Stimulated activated CD8-positive, alpha-beta memory T cell treated with anti-CD3 and anti-CD28 coated beads, Interleukin-12 subunit alpha, Interleukin-12 subunit beta, amount 100 ng/mL, for 4 hours (primary cell): Measurements from ENCODE around the gene PLVAP.
"Not testable (repeated sequence)": the region's sequence is repeated elsewhere in the genome, so short reads cannot be mapped to it uniquely, and the experiment has no call there.

Experiments used
- DNase-seq: peaks from one replicate; pipeline ENCODE4 v3.0.0-alpha.2; 2020; ENCODE audit warnings: low read depth

PLVAP gene

GRCh38 chr19:17401628-17402027 is 24.5 kb upstream of the PLVAP start:
- no peak for DNase-seq

DNA sequence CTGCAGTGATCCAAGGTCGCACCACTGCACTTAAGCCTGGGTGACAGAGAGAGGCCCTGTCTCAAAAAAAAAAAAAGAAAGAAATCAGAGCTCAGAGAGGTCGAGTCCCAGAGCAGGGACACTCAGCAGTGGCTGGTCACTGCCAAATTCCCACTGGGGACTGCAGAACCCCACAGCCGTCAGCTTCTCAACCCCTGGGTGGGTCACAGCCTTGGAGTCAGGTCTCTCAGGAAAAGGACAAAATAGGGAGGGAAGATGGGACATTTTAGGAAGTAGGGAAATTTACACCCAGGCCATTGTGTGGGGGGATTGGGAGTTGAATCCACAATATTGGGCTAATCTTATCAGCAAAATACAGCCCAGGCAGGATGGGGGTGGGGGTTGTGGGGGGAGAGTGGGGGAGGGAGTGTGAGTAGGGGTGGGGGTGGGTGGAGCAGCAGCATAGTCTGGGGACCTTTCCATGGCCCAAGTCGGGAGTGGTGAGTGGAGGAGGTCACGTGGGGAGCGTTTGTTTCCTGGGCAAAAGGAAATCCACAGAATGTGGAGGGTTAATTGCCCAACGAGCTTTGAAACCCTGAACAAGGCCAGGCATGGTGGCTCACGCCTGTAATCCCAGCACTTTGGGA is 21.9 kb upstream of the PLVAP start:
- DNase-seq, result no peak

- no peak for DNase-seq
These were observed 17.8 kb upstream of the PLVAP start for GRCh38 chr19:17394891-17395415.

DNA sequence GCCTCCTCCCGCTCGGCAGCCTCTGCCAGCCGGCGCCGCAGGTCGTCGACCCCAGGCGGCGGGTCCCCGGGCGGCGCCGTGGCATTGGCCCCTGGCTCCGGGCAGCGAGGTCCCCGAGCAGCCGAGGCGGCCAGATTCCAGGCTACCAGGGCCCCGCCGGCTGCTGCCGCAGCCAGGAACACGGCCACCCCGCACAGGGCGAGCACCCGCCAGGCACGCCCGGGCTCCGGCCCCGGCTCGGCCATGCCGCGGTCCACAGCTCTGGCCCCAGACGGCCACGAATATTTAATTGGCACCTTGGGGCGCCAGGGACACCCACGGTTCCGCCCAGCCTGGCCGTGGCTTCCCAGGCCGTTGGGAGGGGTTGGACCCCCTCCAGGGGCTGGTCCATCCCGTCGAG is 16.8 kb upstream of the PLVAP start, which contains the start of gene CCDC194:
TSS of gene CCDC194 (minus strand) at position 283 of the 400 bp plus-strand sequence. CDS start at position 245, 38 bp downstream.
- no peak for DNase-seq

DNA sequence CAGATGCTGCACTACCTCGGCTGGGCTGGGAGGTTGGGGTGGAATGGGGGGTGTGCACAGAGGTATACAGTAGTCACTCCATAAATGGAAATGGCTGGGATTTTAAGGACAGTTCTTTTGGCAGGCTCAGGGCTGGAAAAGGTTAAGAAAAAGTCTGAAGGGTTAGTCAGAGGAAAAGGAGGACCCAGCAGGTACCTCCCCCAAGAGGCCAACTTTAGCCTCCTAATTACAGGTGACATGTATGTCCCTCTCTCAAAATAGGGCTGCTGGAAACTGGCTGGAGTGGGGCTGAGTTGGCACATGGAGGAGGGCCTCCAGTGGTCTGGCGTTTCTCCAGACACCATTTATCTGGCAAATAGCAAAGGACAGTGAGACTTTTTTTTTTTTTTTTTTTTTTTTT is 15.9 kb upstream of the PLVAP start:
- DNase-seq, result no peak

DNA sequence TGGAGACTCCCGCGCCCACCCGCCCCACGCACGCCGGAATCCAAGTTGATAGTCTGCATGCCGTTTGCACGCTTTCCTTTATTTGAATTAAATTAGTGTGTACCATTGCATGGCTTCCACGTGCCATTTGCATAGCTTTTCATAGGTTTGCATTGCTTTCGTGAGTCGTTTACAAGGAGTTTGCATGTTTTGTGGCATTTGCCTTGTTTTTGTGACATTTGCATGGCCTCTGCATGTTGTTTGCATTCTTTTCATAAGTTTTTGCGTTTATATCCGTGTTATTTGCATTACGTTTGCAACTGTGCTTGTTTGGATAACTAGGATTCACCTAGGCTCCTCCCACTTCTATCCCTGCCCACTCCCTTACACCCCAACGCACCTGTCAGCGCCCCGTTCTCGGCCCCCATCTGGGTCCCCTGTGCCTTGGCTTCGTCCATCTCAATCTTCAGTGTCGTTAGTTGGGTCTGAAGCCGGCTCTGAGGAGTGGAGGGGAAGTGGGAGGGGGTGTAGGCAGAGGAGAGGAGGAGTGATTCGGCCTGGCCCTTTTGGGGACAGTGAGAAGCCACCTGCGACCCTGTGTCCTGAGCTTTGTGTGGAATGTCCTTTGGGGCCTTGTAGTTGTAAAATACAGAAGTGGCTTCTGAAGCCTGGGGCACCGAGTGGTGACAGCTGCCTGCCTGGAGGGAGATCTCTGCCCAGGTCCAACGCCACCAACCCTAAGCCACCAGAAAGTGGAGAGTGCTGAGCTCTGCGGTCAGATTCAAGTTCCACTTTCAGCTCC is 14.4 kb upstream of the PLVAP start:
- DNase-seq, result no peak

DNA sequence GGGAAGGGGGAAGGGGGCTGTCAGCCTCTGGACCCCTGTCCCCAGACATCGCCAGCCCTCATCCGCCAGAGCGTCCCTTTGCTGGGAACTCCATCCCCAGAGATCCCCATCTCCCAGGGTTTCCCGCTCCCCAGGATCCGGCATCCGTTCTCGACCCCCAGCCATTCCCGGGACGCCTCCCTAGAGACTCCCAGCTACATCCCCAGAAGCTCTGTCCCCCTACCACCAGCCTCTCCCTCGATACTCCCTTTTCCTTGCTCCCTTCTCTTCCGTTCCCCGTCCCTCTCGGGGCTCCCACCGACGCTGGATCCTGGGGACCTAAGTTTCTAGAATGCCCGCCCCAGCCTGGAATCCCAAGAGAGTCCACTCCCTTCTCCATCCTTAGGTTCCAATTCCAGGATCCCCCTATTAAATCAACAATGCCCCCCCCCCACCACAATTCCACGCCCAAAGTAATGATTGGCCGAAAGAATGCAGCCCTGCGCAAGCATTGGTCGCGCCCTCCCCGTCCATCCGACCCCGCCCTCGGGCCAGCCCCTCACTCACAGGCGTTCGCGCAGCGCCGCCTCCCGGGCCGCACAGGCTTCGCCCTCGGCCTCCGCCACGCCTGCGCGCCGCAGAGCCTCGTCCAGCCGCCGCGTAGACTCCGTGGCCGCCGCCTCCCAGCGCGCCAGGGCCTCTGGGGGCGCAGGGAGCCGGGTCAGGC is 13.7 kb upstream of the PLVAP start:
- peak; percentile 80 for DNase-seq

GRCh38 chr19:17389957-17390664 is 13.0 kb upstream of the PLVAP start:
- no peak for DNase-seq

- no peak for DNase-seq
These were observed 12.1 kb upstream of the PLVAP start for GRCh38 chr19:17389288-17389687.

- no peak for DNase-seq
These were observed 8.9 kb upstream of the PLVAP start for GRCh38 chr19:17385878-17386611.

- no peak for DNase-seq
These were observed 3.4 kb upstream of the PLVAP start for GRCh38 chr19:17380426-17381138.

DNA sequence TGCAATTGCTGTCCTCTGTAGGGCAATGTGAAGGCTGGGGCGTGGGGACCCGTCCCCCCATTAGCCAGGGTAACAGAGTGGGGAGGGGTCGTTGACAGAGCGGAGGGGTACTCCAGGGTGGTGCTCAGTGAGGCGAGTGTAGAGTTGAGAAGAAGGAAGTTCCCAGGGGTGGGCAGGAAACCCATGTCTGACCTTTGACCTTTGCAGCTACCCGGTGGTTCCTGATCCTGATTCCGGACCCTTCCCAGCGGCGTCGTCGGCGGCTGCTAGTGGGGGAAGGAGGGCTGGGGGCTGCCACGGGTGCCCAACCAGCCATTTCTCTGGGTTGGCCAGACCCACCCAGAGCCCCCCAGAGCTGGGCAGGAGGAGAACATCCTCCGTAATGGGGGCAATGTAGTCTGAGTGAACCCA is 2.1 kb upstream of the PLVAP start:
- no peak for DNase-seq

DNA sequence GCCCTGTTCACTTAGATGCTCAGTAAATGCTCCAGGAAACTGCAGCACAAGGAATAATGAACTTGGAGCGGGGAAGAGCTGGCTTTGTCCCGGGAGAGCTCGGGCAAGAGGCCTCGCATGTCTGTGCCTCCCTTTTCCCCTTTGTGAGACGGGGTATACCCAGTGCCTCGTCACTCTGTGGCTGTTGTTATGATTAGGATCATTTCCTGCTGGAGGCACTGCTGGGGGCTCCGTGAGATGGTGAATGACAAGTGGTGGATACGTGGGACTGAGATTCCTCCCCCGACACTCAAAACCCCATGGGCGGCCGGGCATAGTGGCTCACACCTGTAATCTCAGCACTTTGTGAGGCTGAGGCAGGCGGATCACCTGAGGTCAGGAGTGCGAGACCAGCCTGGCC is 1.1 kb upstream of the PLVAP start:
- DNase-seq, result no peak

GRCh38 chr19:17370026-17370587 is 7.0 kb downstream of the PLVAP start:
- DNase-seq, result no peak

- DNase-seq, result no peak
These were observed 11.8 kb downstream of the PLVAP start for GRCh38 chr19:17365361-17365760.

- DNase-seq, result not testable (repeated sequence)
These were observed 13.1 kb downstream of the PLVAP start for GRCh38 chr19:17363852-17364605.

DNA sequence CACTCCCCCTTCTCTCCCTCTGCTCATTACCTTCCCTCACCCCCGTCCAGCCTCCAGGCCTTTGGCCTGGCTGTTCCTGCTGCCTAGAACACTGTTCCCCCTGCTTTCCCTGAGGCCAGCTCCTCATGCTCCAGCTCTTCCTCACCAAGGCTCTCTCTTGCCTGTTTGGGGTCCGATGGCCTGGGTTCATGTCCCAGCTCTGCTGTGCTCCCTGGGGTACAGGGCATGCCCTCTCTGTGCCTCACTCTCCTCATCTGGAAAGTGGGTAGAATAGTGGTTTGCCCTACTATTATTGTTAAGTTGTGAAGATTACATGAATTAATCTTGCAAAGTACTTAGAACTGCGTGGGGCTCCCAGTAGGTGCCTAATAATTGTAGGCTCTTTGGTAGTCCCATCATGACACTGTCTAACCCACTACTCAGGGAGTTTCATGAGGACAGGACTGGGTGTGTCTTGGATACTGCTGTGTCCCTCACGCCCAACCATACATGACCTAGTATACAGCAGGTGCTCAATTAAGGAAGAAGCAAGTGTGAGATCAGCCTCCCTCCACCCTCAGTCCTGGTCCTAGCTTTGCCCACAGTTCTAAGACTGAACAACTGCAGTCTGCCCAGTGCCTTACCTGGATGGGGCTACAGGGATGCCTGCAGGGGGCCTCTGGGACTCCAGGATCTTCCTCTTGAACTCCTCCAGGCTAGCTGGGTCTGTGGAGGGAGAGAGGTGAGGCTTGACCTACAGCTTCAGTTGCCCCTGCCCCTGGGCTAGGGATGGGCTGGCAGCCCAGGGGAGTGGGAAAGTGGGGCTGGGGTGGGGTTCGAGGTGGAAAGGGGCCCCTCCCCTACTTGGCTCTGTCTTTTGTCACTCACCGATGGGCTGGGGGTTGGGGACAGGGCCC is 17.0 kb downstream of the PLVAP start:
- DNase-seq, result no peak

DNA sequence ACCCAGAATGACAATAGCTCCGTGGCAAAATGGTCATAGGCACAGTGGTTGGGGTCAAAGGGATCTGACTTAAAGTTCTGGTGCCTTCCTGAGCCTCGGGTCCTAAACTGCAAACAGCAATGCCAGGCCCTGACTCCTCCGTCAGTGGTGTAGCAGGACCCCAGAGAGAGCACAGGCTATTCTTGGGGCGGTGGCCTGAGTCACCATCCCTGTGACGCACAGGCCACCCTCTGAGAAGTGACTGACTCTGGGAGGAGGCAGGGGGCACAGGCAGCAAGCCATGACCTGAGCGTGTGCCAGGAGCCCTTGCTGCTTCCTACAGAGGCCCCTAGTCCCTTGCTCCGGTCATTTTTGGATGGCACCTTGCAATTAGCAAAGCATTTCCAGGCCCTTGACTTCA is 18.7 kb downstream of the PLVAP start:
- DNase-seq, result no peak

- no peak for DNase-seq
These were observed 19.4 kb downstream of the PLVAP start for GRCh38 chr19:17357724-17358123.
